Hematopoietic multipotent progenitor cell treated with erythropoietin and hydrocortisone succinate and interleukin-3 and kit ligand, for 17 days (in vitro differentiated cells): ENCODE results near the gene THAP11.
A peak's percentile ranks its signal among the peaks of the same experiment; 100 is the strongest.
"Not testable (repeated sequence)": the region's sequence is repeated elsewhere in the genome, so short reads cannot be mapped to it uniquely, and the experiment has no call there.

Experiments used
- DNase-seq: peaks from one replicate; pipeline ENCODE4 v3.0.0-alpha.2; 2015; ENCODE audit warnings: low spot score

Gene THAP11

DNA sequence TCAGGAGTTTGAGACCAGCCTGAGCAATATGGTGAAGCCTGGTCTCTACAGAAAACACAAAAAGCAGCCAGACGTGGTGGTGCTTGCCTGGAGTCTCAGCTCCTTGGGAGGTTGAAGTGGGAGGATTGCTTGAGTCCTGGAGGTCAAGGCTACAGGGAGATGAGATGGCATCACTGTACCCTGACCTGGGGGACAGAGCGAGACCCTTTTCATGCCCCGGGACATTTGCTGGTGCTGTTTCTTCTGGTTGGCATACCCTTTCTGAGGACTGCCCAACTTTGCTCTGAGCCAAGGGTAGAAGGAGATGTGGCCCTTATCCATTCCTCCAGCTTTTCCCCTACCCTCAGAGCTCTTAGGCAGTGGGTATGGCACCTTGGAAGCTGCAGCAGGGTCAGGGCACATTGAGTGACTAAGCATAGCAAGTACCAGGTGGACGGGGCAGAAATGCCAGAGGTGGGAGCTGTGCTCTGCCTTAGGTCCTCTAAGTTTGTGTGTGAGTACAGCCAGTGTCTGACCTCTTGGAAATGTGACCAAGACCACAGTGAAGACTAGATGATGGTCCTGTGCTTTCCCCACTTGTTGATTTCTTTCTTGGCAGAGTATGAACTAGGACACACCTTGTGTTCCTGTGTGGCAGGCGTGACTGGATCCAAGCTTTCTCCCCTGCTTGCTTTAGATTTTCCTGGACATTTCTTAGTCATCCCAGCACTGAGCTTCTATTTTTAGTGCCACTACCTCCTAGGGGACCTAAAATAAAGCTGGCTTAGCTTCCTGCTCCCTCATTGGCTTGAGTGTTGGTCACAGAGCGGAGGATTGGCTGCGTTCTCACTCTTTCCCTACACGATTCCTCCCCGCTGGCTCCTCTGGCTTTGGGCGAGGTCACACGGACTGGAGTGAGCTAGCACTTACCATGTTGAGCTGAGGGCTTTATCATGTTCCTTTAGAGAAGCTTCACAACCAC is 20.8 kb downstream of the THAP11 start:
- DNase-seq = no peak

DNA sequence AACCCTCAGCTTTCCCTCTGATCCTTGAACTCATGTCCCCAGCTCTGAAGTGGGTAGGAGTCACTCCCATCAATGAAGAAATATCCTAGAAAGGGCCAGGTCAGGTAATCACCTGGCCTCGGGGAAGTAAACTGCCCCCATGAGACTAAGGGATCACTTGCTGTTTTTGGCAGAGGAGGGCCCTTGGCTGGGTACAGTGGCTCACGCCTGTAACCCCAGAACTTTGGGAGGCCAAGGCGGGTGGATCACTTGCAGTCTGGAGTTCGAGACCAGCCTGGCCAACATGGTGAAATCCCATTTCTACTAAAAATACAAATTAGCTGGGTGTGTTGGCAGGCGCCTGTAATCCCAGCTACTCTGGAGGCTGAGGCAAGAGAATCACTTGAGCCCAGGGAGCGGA is 21.9 kb downstream of the THAP11 start:
- not testable (repeated sequence) for DNase-seq

DNA sequence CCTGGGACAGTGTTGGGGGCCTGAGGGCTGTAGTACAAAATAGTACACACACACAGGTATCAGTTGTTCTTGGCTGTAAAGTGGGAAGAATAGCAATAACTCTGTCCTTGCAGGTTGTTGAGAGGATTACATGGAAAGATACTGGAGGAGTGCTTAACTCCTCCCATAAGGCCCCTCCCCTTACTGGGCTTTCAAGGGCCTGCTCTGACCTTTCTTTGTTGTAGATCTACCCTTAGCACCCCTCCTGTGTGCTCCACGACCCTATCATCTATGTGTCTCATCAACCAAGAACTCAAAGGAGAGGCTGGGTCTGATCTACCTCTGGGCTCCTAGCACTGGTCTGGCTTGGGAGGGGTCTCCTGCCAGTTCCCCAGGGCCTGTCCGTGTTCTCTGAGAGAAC is 22.5 kb downstream of the THAP11 start:
- DNase-seq = no peak

DNA sequence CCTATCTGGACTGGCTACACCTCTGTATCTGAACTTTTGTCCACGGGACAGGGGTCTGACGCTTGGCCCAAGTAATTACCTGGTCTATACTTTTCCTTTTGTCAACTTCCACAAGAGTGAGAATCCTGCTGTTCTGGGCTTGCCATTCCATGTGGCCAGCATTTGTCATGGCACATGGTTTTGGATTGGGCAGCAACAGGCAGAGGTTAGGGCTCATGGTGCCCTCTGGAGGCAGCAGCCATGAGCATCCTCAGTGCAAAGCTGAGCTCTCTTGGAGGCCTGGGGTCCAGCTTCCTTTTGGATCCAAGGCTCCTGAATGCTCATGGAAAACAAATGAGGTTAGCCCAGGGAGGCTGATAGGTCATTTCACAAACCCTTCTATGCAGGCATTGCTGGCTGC is 23.2 kb downstream of the THAP11 start:
- DNase-seq = peak; percentile 64

DNA sequence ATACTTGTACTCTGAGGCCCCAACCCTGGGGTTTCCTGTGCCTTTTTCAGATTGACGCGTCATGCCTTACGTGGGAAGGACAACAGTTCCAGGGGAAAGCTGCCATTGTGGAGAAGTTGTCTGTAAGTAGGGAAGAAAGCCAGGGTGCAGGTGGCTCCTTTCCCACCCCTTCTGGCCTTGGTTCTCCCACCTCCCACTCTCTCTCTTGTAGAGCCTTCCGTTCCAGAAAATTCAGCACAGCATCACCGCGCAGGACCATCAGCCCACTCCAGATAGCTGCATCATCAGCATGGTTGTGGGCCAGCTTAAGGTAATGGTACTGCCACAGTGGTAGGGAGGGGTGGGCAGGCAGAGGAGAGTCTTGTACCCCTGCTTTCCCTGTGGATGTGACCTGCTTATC is 26.2 kb downstream of the THAP11 start:
- no peak for DNase-seq

DNA sequence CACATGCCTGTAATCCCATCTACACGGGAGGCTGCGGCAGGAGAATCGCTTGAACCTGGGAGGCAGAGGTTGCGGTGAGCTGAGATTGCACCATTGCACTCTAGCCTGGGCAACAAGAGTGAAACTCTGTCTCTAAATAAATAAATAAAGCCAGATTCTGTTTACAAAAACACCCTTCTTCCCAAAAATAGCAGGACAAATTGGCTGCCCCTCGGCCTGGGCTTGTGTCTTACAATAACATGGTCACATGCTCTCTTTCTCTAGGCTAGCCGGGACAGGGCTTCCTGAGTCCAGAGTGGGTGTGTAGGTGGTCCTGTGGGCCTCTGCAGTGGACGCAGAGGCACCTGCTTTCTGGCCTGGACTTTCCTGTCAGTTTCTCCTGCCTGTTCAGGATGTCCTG is 27.5 kb downstream of the THAP11 start:
- no peak for DNase-seq

DNA sequence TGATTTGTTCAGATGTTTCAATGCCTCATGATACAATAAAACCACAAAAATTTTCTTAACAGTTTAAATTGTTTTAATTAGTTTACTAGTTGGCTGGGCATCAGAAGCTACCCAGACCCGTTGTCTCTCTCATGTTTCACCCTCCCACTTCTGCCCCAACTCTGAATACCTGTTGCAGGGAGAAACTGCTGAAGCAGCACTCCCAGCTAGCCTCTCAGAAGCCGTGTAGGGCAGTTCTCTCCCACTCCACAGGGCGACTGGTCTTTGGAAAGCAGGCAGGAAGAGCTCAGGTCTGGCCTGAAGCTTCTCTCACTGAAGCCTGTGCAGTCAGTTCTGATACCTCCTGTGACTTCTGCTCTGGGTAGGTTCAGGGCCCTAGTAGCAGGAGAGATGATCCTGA is 29.1 kb downstream of the THAP11 start:
- DNase-seq = no peak

DNA sequence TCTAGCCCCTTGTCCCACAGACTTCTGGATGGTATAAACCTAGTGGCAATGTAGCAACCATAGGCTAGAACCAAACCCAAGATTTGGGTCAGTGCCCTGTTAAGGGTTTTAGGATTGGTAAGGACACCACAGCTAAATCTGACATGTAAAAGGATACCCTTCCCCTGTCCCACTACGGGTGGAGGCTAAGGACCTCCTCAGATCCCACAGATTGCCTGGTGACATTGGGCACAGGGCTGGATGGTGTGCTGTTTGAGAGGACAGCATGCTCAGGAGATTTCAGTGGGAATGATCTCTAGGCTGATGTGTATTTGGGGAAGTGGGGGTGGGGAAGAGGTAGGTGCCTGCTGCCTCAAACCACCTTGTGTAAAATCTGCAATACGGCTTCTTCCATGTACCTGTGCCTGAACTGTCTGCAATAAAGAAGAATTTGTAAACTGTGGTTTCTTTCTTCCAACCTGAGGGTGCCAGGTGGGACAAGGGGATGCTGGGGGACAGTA is 30.1 kb downstream of the THAP11 start:
- no peak for DNase-seq

DNA sequence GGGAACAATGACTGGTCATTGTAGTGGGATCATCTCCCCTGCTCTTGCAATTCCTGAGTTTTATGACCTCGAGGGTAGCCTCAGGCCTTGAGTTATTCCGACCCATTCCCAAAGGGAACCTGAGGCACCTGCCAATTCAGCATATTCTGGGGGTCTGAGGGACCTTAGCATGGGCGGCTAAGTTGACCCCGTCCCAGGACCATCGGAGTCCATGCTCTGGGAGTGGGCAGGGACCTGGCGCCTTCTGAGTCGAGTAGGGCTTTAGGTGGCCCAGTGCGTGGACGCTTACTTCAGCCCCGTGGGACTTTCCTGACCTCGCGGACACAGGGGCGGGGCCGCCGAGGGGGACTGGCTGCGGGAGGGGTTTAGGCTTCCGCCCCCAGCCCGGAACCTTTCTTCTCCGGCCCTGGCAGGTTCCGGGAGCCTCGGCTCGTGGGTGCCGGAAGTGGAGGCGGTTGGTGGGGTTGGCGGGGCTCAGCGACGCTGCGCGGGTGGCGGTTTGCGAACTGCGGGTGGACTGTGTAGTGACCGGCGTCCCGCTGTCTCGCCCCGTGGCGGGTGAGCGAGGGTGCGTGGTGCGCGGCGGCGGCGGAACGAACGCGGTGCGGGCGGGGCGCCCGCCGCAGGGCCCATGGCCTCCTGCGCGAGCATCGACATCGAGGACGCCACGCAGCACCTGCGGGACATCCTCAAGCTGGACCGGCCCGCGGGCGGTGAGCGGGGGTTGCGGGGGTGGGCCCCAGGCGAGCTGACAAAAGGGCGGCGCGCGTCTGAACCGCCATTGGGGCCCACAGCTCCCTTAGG is 30.7 kb downstream of the THAP11 start, which contains the start of gene EDC4:
Gene EDC4 (plus strand): TSS at position 422 of the 804 bp plus-strand sequence. CDS start 210 bp downstream, at position 632.
- peak; percentile 69 for DNase-seq

DNA sequence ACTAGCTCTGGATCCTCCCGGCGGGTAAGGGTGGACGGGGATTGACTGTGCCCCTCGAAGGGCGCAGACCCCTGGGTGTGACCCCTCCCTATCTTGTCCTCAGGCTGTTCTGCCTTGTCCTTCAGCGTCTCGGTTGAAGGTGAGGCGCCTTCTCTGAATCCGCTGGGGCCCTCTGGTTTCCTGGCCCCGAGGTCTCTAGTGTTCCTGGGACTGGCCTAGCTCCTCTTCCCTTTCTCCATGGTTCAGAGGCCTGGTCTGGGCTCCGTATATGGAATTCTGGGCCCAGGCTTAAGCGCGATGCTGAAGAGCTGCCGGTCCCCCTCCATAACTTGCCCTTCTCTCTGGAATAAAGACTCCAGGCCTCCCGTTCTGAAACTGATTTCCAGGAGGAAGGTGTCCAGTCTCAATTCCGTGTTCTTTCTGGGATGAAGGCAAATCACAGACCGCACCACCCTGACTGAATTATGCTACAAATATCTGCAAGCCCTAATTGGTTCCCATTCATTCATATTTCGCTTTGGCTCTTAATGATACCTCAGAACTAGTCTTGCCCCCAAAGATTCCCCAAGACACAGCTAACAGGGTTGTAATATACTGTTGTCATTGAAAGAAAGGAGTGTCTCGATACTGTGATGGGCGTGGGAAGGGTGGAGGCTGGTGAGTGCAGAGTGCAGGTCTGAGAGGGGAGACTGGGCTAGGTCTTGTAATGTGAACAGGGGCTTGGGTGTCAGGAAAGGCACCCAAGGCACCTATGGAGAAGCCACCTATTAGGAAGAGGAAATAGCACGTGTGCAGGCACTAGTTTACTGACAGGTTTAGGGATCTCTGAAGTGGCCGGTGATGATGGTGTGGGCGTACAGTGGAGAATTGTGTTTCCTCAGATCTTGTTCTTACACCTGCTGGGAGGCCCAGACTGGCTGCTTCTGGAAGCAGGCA is 31.6 kb downstream of the THAP11 start:
- DNase-seq = no peak

DNA sequence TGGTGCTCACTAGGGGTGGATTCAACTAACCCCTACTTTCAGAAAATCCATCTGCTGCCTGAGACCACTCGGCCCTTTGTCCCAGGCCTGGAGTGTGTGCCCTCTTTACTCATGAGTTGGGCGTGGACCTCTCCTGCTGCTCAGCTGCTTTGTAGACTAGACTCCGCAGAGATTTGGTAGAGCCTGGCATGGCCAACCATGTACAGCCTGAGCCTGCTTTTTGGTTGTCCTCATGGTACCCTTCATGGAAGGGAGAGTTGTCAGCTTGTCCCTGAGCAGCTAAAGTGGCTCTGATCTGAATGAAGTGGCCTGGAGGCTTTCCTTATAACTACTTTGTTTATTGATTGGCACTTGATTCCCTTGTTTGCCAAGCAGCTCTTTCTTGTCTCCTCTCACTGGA is 32.3 kb downstream of the THAP11 start:
- DNase-seq = no peak

DNA sequence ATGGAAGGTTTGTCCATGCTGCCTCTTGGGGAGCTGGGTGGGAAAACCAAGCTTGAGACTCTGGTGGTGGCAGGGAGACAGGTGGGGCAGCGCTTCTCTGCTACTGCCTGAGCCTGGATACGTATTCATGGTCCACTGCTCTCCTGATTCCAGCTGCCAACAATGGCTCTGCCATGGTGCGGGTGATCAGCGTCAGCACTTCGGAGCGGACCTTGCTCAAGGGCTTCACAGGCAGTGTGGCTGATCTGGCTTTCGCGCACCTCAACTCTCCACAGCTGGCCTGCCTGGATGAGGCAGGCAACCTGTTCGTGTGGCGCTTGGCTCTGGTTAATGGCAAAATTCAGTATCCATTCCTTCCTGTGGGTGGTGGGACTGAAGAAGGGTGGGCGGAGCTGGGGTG is 34.9 kb downstream of the THAP11 start:
- no peak for DNase-seq

DNA sequence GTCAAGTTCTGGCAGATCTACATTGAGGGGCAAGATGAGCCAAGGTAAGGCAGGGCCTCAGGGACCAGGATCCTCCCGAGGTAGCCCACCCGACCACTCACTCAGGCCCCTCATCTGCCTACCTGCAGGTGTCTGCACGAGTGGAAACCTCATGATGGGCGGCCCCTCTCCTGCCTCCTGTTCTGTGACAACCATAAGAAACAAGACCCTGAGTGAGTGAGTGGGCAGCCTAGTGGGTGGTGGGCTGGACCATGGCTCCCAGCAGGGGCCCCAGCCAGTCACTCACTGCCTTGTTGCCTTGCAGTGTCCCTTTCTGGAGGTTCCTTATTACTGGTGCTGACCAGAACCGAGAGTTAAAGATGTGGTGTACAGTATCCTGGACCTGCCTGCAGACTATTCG is 36.1 kb downstream of the THAP11 start:
- DNase-seq = no peak

DNA sequence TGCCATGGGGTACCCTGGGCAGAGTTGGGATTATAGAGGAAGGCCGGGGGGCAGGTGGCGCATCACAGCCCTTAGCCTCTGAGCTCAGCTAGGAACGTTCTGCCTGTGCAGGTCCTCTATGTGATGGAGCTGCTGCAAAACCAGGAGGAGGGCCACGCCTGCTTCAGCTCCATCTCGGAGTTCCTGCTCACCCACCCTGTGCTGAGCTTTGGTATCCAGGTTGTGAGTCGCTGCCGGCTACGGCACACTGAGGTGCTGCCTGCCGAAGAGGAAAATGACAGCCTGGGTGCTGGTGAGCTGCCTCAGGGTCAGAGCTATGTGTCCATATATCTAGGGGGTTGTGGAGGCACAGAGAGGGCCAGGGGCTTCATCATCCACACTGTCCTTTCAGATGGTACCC is 36.7 kb downstream of the THAP11 start:
- no peak for DNase-seq

DNA sequence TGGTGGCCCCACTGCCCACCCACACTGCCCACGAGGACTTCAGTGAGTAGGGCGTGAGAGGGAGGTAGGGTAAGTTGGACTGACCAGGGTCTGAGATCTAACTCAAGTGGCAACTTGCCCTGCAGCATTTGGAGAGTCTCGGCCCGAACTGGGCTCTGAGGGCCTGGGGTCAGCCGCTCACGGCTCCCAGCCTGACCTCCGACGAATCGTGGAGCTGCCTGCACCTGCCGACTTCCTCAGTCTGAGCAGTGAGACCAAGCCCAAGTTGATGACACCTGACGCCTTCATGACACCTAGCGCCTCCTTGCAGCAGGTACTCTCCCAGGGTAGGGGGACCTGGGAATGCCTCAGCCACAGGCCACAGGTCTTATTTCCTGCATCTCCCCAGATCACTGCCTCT is 37.3 kb downstream of the THAP11 start:
- no peak for DNase-seq

DNA sequence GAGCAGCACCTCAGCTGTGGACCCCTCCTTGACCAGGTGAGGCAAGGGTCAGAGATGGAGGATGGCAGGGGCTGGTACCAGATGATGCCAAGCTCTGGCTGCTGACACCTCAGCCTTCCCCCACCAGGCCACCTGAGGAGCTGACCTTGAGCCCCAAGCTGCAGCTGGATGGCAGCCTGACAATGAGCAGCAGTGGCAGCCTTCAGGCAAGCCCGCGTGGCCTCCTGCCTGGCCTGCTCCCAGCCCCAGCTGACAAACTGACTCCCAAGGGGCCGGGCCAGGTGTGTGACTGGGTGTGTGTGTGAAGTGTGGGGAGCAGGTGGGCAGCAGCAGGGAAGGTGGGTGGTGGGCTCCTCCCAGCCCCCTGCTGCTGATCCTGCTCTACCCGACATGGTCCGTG is 37.8 kb downstream of the THAP11 start:
- DNase-seq = no peak

DNA sequence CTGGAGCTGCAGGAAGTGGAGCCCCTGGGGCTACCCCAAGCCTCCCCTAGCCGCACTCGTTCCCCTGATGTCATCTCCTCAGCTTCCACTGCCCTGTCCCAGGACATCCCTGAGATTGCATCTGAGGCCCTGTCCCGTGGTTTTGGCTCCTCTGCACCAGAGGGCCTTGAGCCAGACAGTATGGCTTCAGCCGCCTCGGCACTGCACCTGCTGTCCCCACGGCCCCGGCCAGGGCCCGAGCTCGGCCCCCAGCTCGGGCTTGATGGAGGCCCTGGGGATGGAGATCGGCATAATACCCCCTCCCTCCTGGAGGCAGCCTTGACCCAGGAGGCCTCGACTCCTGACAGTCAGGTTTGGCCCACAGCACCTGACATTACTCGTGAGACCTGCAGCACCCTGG is 38.5 kb downstream of the THAP11 start:
- no peak for DNase-seq

DNA sequence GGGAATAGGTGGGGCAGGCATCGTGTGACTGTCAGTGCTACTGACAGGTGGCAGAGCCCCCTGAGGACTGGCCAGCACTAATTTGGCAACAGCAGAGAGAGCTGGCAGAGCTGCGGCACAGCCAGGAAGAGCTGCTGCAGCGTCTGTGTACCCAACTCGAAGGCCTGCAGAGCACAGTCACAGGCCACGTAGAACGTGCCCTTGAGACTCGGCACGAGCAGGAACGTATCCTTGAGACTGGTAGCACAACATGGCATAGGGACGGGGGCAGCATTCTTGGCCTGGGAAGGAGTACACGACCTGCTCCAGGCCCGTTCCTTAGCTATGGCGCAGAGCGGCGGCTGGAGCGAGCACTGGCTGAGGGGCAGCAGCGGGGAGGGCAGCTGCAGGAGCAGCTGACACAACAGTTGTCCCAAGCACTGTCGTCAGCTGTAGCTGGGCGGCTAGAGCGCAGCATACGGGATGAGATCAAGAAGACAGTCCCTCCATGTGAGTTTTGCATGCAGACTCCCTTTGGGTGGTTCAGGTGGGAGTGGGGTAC is 39.6 kb downstream of the THAP11 start:
- no peak for DNase-seq

DNA sequence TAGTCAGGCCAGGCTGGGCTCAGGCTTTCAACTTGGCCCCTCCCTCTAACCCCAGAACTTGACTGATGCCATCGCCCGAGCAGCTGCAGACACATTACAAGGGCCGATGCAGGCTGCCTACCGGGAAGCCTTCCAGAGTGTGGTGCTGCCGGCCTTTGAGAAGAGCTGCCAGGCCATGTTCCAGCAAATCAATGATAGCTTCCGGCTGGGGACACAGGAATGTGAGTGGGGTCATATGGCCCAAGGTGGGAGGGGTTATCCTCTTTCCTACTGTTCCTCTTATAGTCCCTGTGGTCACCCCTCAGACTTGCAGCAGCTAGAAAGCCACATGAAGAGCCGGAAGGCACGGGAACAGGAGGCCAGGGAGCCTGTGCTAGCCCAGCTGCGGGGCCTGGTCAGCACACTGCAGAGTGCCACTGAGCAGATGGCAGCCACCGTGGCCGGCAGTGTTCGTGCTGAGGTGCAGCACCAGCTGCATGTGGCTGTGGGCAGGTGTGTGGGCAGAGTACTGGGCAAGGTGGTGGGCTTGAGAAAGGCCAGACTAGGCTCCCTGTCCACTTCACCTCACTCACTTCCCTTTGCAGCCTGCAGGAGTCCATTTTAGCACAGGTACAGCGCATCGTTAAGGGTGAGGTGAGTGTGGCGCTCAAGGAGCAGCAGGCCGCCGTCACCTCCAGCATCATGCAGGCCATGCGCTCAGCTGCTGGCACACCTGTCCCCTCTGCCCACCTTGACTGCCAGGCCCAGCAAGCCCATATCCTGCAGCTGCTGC is 40.4 kb downstream of the THAP11 start:
- DNase-seq = no peak

DNA sequence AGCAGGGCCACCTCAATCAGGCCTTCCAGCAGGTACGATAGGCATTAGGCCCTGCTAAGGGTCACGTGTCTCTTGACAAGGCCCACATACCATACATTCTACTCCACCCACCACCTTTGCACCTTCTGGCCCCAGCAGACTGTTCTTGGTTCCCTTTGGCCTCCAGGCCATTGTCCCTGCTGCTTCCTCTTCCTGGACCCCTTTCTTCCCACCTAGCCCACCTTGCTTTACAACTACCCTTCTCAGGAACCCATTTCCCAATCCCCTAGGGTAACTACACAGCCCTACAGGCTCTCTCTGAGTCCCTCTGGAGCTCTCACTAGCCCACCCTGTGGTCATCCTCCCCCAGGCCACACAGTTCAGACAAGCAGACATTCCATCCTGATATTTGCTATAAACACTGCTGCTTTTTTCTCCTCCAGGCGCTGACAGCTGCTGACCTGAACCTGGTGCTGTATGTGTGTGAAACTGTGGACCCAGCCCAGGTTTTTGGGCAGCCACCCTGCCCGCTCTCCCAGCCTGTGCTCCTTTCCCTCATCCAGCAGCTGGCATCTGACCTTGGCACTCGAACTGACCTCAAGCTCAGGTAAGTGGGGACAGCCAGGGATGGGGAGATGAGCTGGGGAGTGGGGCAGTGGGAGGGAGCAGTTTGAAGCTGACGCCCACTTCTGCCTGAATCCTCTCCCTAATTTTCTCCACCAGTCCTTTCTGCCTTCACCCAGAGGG is 41.2 kb downstream of the THAP11 start:
- no peak for DNase-seq
